H1 (cell line): ENCODE data around the gene CASP3. TPM values are rescaled to one million over a fixed set of nuclear protein-coding genes. Genes with fewer than 3 reads are reported as not detected.

Source experiments
- CTCF ChIA-PET: fragments of 300-600 bp; sonication (Branson Sonifier 250); formaldehyde crosslinking; loops from one replicate; lab custom pipeline; 2021; ENCODE audit not compliant: partially characterized antibody; lab: Charles Lee
- POLR2A ChIA-PET: fragments of 300-600 bp; sonication (Branson Sonifier 250); formaldehyde crosslinking; loops from one replicate; lab custom pipeline; 2021; ENCODE audit warnings: inconsistent platforms; ENCODE audit not compliant: partially characterized antibody; lab: Charles Lee
- DNase-seq, 2 experiments: peaks; one replicate each; pipeline versions ENCODE4 v3.0.0 to v3.0.0-alpha.2; 2010 to 2022; ENCODE audit warnings: low spot score in 2 of 2, low read depth in 1 of 2, mixed read lengths in 1 of 2
- FAIRE-seq: peaks from 2 replicates; lab custom pipeline; 2011; peaks lifted over from hg19 to GRCh38; lab: Jason Lieb, UNC
- H2AFZ ChIP-seq: 2 replicates; pipeline ENCODE4 v1.8.1; 2012; ENCODE audit warnings: low read length, inconsistent platforms
- H2AK5ac ChIP-seq: 2 replicates; pipeline ENCODE4 v1.6.1; 2013; ENCODE audit warnings: low read depth, low read length
- H2BK120ac ChIP-seq: replicated peaks from 2 replicates; pipeline ENCODE3; 2013; ENCODE audit warnings: low read depth, low read length, inconsistent platforms
- H2BK12ac ChIP-seq: 2 replicates; pipeline ENCODE4 v1.6.1; 2013; ENCODE audit warnings: low read depth, low read length
- H2BK15ac ChIP-seq: 2 replicates; pipeline ENCODE4 v1.6.1; 2013; ENCODE audit warnings: low read length
- H2BK20ac ChIP-seq: 2 replicates; pipeline ENCODE4 v1.6.1; 2013; ENCODE audit warnings: low read length
- H2BK5ac ChIP-seq: 2 replicates; pipeline ENCODE4 v1.6.1; 2013; ENCODE audit warnings: low read depth, low read length
- H3K14ac ChIP-seq: 2 replicates; pipeline ENCODE4 v1.6.1; 2013; ENCODE audit warnings: inconsistent platforms; ENCODE audit not compliant: insufficient read length
- H3K18ac ChIP-seq: 2 replicates; pipeline ENCODE4 v1.6.1; 2013; ENCODE audit warnings: low read length; ENCODE audit errors: extremely low read depth
- H3K23ac ChIP-seq: 2 replicates; pipeline ENCODE4 v1.6.1; 2013; ENCODE audit warnings: inconsistent platforms; ENCODE audit not compliant: insufficient read length
- H3K23me2 ChIP-seq: 2 replicates; pipeline ENCODE4 v1.6.1; 2013; ENCODE audit warnings: low read depth, low read length
- H3K27ac ChIP-seq: 2 replicates; pipeline ENCODE4 v1.6.1; 2011; ENCODE audit warnings: low read depth, low read length, inconsistent platforms
- H3K27me3 ChIP-seq, 4 experiments: replicated peaks in 1 of 4; 1 replicate in 1 of 4; 2 replicates in 3 of 4; pipeline versions ENCODE4 v1.6.1 to v1.8.1; 2011 to 2013; ENCODE audit warnings: low read length in 3 of 4, mild to moderate bottlenecking in 3 of 4, inconsistent platforms in 2 of 4, mixed read lengths in 2 of 4, moderate library complexity in 1 of 4; ENCODE audit not compliant: control insufficient read depth in 3 of 4, insufficient read depth in 3 of 4; ENCODE audit errors: extremely low read depth in 1 of 4
- H3K36me3 ChIP-seq, 4 experiments: 2 replicates each; pipeline versions ENCODE4 v1.6.1 to v1.8.1; 2011 to 2013; ENCODE audit warnings: mild to moderate bottlenecking in 4 of 4, low read length in 3 of 4, moderate library complexity in 2 of 4, control low read depth in 1 of 4, inconsistent platforms in 1 of 4; ENCODE audit not compliant: insufficient read depth in 4 of 4, control insufficient read depth in 2 of 4
- H3K4ac ChIP-seq: replicated peaks from 2 replicates; pipeline ENCODE3; 2013; ENCODE audit warnings: low read length, low read depth, mixed read lengths, inconsistent platforms; ENCODE audit not compliant: insufficient read length
- H3K4me1 ChIP-seq, 4 experiments: replicated peaks in 1 of 4; 1 replicate in 1 of 4; 2 replicates in 3 of 4; pipeline versions ENCODE4 v1.6.1 to v1.8.1; 2011 to 2013; ENCODE audit warnings: low read length in 3 of 4, inconsistent platforms in 2 of 4, mixed read lengths in 1 of 4; ENCODE audit not compliant: insufficient read depth in 4 of 4, control insufficient read depth in 3 of 4
- H3K4me2 ChIP-seq, 2 experiments: 2 replicates each; pipeline versions ENCODE4 v1.6.1 to v1.8.1; 2011 to 2013; ENCODE audit warnings: low read depth in 2 of 2, low read length in 2 of 2, control low read depth in 1 of 2, inconsistent platforms in 1 of 2, mild to moderate bottlenecking in 1 of 2; ENCODE audit not compliant: insufficient read depth in 1 of 2
- H3K4me3 ChIP-seq, 4 experiments: fragments of 200-600, 300-600 bp in 1 of 4; sonication (generic), shearing (Covaris generic), sonication (Bioruptor Twin) in 1 of 4; 2 replicates each; pipeline versions ENCODE4 v1.5.1 to v1.8.1; 2011 to 2016; ENCODE audit warnings: low read length in 4 of 4, low read depth in 3 of 4, control low read depth in 2 of 4, inconsistent platforms in 2 of 4, mild to moderate bottlenecking in 2 of 4, mixed read lengths in 1 of 4, moderate library complexity in 1 of 4; ENCODE audit not compliant: insufficient read depth in 2 of 4; ENCODE audit errors: extremely low read depth in 1 of 4
- H3K56ac ChIP-seq: replicated peaks from 2 replicates; pipeline ENCODE3; 2013; ENCODE audit warnings: low read depth, mild to moderate bottlenecking, mixed read lengths, low read length, inconsistent platforms; ENCODE audit not compliant: insufficient read length
- H3K79me1 ChIP-seq: 2 replicates; pipeline ENCODE4 v1.6.1; 2013; ENCODE audit warnings: low read depth, low read length, control low read depth
- H3K79me2 ChIP-seq, 2 experiments: 2 replicates each; pipeline versions ENCODE4 v1.6.1 to v1.8.1; 2012 to 2013; ENCODE audit warnings: low read length in 2 of 2, mild to moderate bottlenecking in 2 of 2, inconsistent platforms in 1 of 2; ENCODE audit not compliant: insufficient read depth in 2 of 2, control insufficient read depth in 1 of 2
- H3K9ac ChIP-seq, 4 experiments: replicated peaks in 1 of 4; 1 replicate in 1 of 4; 2 replicates in 3 of 4; pipeline versions ENCODE4 v1.6.1 to v1.8.1; 2011 to 2013; ENCODE audit warnings: low read depth in 3 of 4, low read length in 3 of 4, control low read depth in 2 of 4, mild to moderate bottlenecking in 2 of 4, moderate library complexity in 2 of 4, inconsistent platforms in 1 of 4; ENCODE audit errors: extremely low read depth in 1 of 4
- H3K9me3 ChIP-seq, 2 experiments: 2 replicates each; pipeline versions ENCODE4 v1.6.1 to v1.8.1; 2012 to 2013; ENCODE audit warnings: mild to moderate bottlenecking in 2 of 2, moderate library complexity in 2 of 2, control low read depth in 1 of 2, inconsistent platforms in 1 of 2, low read depth in 1 of 2, low read length in 1 of 2, mixed read lengths in 1 of 2; ENCODE audit not compliant: insufficient read depth in 2 of 2
- H4K20me1 ChIP-seq, 2 experiments: replicated peaks in 1 of 2; 2 replicates each; pipeline versions ENCODE3 to v1.8.1; 2011 to 2013; ENCODE audit warnings: inconsistent platforms in 2 of 2, low read length in 2 of 2, mild to moderate bottlenecking in 1 of 2; ENCODE audit not compliant: insufficient read depth in 2 of 2, control insufficient read depth in 1 of 2
- H4K5ac ChIP-seq: 2 replicates; pipeline ENCODE4 v1.6.1; 2013; ENCODE audit warnings: low read length, low read depth, mixed read lengths, inconsistent platforms; ENCODE audit not compliant: insufficient read length
- H4K8ac ChIP-seq: 2 replicates; pipeline ENCODE4 v1.8.0; 2013; ENCODE audit warnings: mild to moderate bottlenecking, moderate library complexity, low read length, inconsistent platforms; ENCODE audit not compliant: insufficient read depth; ENCODE audit errors: extremely low read depth
- H4K91ac ChIP-seq: replicated peaks from 2 replicates; pipeline ENCODE3; 2013; ENCODE audit warnings: low read length, mixed read lengths, inconsistent platforms; ENCODE audit not compliant: insufficient read length
- ASH2L ChIP-seq: fragments of 200-600, 300-600 bp; sonication (generic); IDR thresholded peaks from one replicate; pipeline ENCODE4 v1.7.1; 2017; ENCODE audit warnings: low read length
- ATF2 ChIP-seq: IDR thresholded peaks from 2 replicates; pipeline ENCODE4 v1.6.1; 2012; ENCODE audit warnings: low read length, inconsistent platforms
- ATF3 ChIP-seq: IDR thresholded peaks from 2 replicates; pipeline ENCODE4 v1.6.1; 2011; ENCODE audit warnings: low read depth, mild to moderate bottlenecking, low read length; ENCODE audit not compliant: insufficient read depth
- BRCA1 ChIP-seq: IDR thresholded peaks from 2 replicates; pipeline ENCODE4 v1.6.1; 2012; ENCODE audit warnings: low read depth, low read length, improper control_type of control experiment
- CBX8 ChIP-seq: fragments of 300-800, 300-1000 bp; sonication (generic); IDR thresholded peaks from 2 replicates; pipeline ENCODE4 v1.7.1; 2016; ENCODE audit warnings: low read depth, low read length, borderline replicate concordance
- CTCF ChIP-seq, 3 experiments: IDR thresholded peaks; 1 replicate in 2 of 3; 2 replicates in 1 of 3; pipeline versions ENCODE4 v1.5.1 to v1.6.1; 2011; ENCODE audit warnings: low read length in 3 of 3, mild to moderate bottlenecking in 3 of 3, inconsistent platforms in 2 of 3, low read depth in 1 of 3, moderate library complexity in 1 of 3; ENCODE audit not compliant: insufficient read depth in 1 of 3; ENCODE audit errors: control extremely low read depth in 1 of 3
- EGR1 ChIP-seq: IDR thresholded peaks from 2 replicates; pipeline ENCODE4 v1.6.1; 2011; ENCODE audit warnings: low read depth, low read length, borderline replicate concordance
- HDAC6 ChIP-seq: IDR thresholded peaks from one replicate; pipeline ENCODE4 v1.7.1; 2012; ENCODE audit warnings: low read depth, mild to moderate bottlenecking, inconsistent platforms, low read length, moderate library complexity
- TEAD4 ChIP-seq: IDR thresholded peaks from 2 replicates; pipeline ENCODE4 v1.6.1; 2012; ENCODE audit warnings: low read depth, low read length, inconsistent platforms, mixed read lengths
- WGBS, 2 experiments: shearing (Covaris generic) in 1 of 2; methylation state at CpG; one replicate each; pipeline versions ENCODE4 v1.1.6 to v1.1.7; 2013 to 2015; ENCODE audit warnings: low lambda C conversion rate in 2 of 2, mixed read lengths in 2 of 2, inconsistent platforms in 1 of 2, low coverage in 1 of 2, missing lambda C conversion rate in 1 of 2; ENCODE audit not compliant: insufficient replicate concordance in 2 of 2, insufficient coverage in 1 of 2, insufficient read length in 1 of 2; ENCODE audit errors: extremely low coverage in 1 of 2, missing lambda C conversion rate in 1 of 2; 5-methylcytosine and 5-hydroxymethylcytosine counted together
- polyA plus RNA-seq, 7 experiments: library from polyadenylated mRNA; depleted of rRNA in 3 of 7; stranded (reverse) in 5 of 7; unstranded in 2 of 7; fragments of >200 nt in 5 of 7; fragments of 200-250 nt in 2 of 7; gene quantifications; 1 replicate in 5 of 7; 2 replicates in 1 of 7; 4 replicates in 1 of 7; pipeline versions ENCODE4 v1.2.1 to v1.2.3, GENCODE V29; 2011 to 2013; ENCODE audit warnings: missing spikeins in 2 of 7, mixed read lengths in 2 of 7
- total RNA-seq: library from RNA; stranded (reverse); fragmentation: NEBNext Ultra II Directional; extraction: Animal tissue kit (Norgen Biotek cat#: 25700); gene quantifications from 2 replicates; pipeline ENCODE4 v1.2.1, GENCODE V29; 2021

Gene CASP3
- total and polyA plus RNA-seq, 2 of the 8 experiments (the other 6 are each of a cell fraction or from before 2014, with no cell fraction given): 27.8 to 82.5 TPM

GRCh38 chr4:184675018-184675417, 25.8 kb upstream of the CASP3 start:
- H2BK120ac ChIP-seq: no peak overlapping the region
- H2BK15ac ChIP-seq: no peak overlapping the region
- H2BK5ac ChIP-seq: no peak overlapping the region
- no peak overlapping the region for H2AK5ac ChIP-seq
- no peak overlapping the region for H4K8ac ChIP-seq
- H4K20me1 ChIP-seq: no peaks in the 10 kb centered on the region
- H3K79me1 ChIP-seq: no peaks in the 10 kb centered on the region
- no peak overlapping the region for H3K18ac ChIP-seq
- H4K5ac ChIP-seq: no peak overlapping the region
- WGBS, 2 experiments: 92% methylated on average over 5 of the region's 5 CpGs; no CpG with 5 or more reads in 1 of the 2 experiments
- no peak overlapping the region for H3K4me2 ChIP-seq
- H3K4me3 ChIP-seq: no peak overlapping the region
- H3K27me3 ChIP-seq: no peaks in the 10 kb centered on the region
- DNase-seq (no peak), FAIRE-seq (no peak)
- no peak overlapping the region for H3K14ac ChIP-seq
- ChIA-PET CTCF (no interaction called here), POLR2A (no interaction called here)
- peaks cover 0 to 3% (median 0%) of the 10 kb centered on the region in 4 experiments; a peak in 1 of 8 replicates for H3K36me3 ChIP-seq
- no peaks in the 10 kb centered on the region for H3K4me1 ChIP-seq
- H2BK12ac ChIP-seq: no peak overlapping the region
- H3K4ac ChIP-seq: no peak overlapping the region
- H3K9ac ChIP-seq: no peak overlapping the region
- no peak overlapping the region for H2AFZ ChIP-seq
- H3K56ac ChIP-seq: no peak overlapping the region
- no peak overlapping the region for H4K91ac ChIP-seq
- no peaks in the 10 kb centered on the region for H3K79me2 ChIP-seq
- H3K23ac ChIP-seq: no peak overlapping the region
- H3K9me3 ChIP-seq: peaks cover 0 to 7% of the 10 kb centered on the region in 2 experiments; a peak in 2 of 4 replicates
- H3K23me2 ChIP-seq: no peaks in the 10 kb centered on the region; the same call in 1 of the 2 replicates
- no peak overlapping the region for H2BK20ac ChIP-seq
- H3K27ac ChIP-seq: no peak overlapping the region
- no peak for TF ChIP-seq TEAD4
- TF ChIP-seq EGR1: no peak
- TF ChIP-seq CBX8: no peak
- no peak for TF ChIP-seq ASH2L
- TF ChIP-seq ATF2: no peak
- no peak for TF ChIP-seq HDAC6
- no peak for TF ChIP-seq CTCF (IDR thresholded peaks at IDR 0.05; ENCODE audit: control extremely low read depth in 1 of 3, insufficient read depth in 1 of 3, low read depth in 1 of 3, low read length in 3 of 3)
- TF ChIP-seq BRCA1: no peak
- TF ChIP-seq ATF3: no peak
